ENCODE results near the gene SHTN1.

SHTN1 gene

GRCh38 chr10:116984202-116984990 lies 20.6 kb downstream of the SHTN1 start:
- no peak for DNase-seq

GRCh38 chr10:116980041-116980440 lies 24.9 kb downstream of the SHTN1 start:
- DNase-seq = no peak

- DNase-seq = no peak
Measured at GRCh38 chr10:116978901-116979300, 26.1 kb downstream of the SHTN1 start.

GRCh38 chr10:116974456-116975005 lies 30.5 kb downstream of the SHTN1 start:
- DNase-seq = peak; percentile 69

- DNase-seq = no peak
Measured at GRCh38 chr10:116973946-116974455, 31.0 kb downstream of the SHTN1 start.

GRCh38 chr10:116973371-116973905 lies 31.5 kb downstream of the SHTN1 start:
- no peak for DNase-seq

- no peak for DNase-seq
Measured at GRCh38 chr10:116972131-116972530, 32.9 kb downstream of the SHTN1 start.

GRCh38 chr10:116970050-116970449 lies 34.9 kb downstream of the SHTN1 start:
- DNase-seq = no peak

GRCh38 chr10:116968331-116968730 lies 36.7 kb downstream of the SHTN1 start:
- DNase-seq = no peak

- no peak for DNase-seq
Measured at GRCh38 chr10:116961406-116962251, 43.4 kb downstream of the SHTN1 start.

- DNase-seq = peak; percentile 89
Measured at GRCh38 chr10:116960066-116960776, 44.8 kb downstream of the SHTN1 start.

- DNase-seq = peak; percentile 91
Measured at GRCh38 chr10:116952729-116953128, 52.3 kb downstream of the SHTN1 start.

GRCh38 chr10:116948530-116948870 lies 56.5 kb downstream of the SHTN1 start:
- peak; percentile 91 for DNase-seq

- peak; percentile 96 for DNase-seq
Measured at GRCh38 chr10:116947841-116948529, 57.0 kb downstream of the SHTN1 start.

- no peak for DNase-seq
Measured at GRCh38 chr10:116944911-116945310, 60.1 kb downstream of the SHTN1 start.

- DNase-seq = no peak
Measured at GRCh38 chr10:116931806-116932205, 73.2 kb downstream of the SHTN1 start.

- DNase-seq = no peak
Measured at GRCh38 chr10:116926426-116926825, 78.6 kb downstream of the SHTN1 start.

- no peak for DNase-seq
Measured at GRCh38 chr10:116925056-116925455, 79.9 kb downstream of the SHTN1 start.

GRCh38 chr10:116919706-116920105 lies 85.3 kb downstream of the SHTN1 start:
- DNase-seq = no peak

GRCh38 chr10:116919164-116919563 lies 85.8 kb downstream of the SHTN1 start:
- no peak for DNase-seq

GRCh38 chr10:116918583-116918982 lies 86.4 kb downstream of the SHTN1 start:
- DNase-seq = no peak

GRCh38 chr10:116917481-116917880 lies 87.5 kb downstream of the SHTN1 start:
- no peak for DNase-seq
